IPS-15b (cell line): ENCODE data around the gene TAF12.
"Not testable (repeated sequence)": the region's sequence is repeated elsewhere in the genome, so short reads cannot be mapped to it uniquely, and the experiment has no call there.

Experiments
- H3K27me3 ChIP-seq: one replicate; pipeline ENCODE4 v1.6.1; 2013; ENCODE audit warnings: low read length; ENCODE audit not compliant: control insufficient read depth, insufficient read depth
- H3K36me3 ChIP-seq: one replicate; pipeline ENCODE4 v1.6.1; 2013; ENCODE audit warnings: low read length; ENCODE audit not compliant: control insufficient read depth, insufficient read depth
- H3K4me1 ChIP-seq: one replicate; pipeline ENCODE4 v1.6.1; 2013; ENCODE audit warnings: mild to moderate bottlenecking, low read length; ENCODE audit not compliant: control insufficient read depth, insufficient read depth
- H3K4me3 ChIP-seq: one replicate; pipeline ENCODE4 v1.5.1; 2013; ENCODE audit warnings: low read depth, low read length
- H3K9ac ChIP-seq: one replicate; pipeline ENCODE4 v1.6.1; 2013; ENCODE audit warnings: low read depth, mild to moderate bottlenecking, low read length
- H3K9me3 ChIP-seq: one replicate; pipeline ENCODE4 v1.6.1; 2013; ENCODE audit warnings: mild to moderate bottlenecking, low read length; ENCODE audit not compliant: control insufficient read depth, insufficient read depth

Gene TAF12

DNA sequence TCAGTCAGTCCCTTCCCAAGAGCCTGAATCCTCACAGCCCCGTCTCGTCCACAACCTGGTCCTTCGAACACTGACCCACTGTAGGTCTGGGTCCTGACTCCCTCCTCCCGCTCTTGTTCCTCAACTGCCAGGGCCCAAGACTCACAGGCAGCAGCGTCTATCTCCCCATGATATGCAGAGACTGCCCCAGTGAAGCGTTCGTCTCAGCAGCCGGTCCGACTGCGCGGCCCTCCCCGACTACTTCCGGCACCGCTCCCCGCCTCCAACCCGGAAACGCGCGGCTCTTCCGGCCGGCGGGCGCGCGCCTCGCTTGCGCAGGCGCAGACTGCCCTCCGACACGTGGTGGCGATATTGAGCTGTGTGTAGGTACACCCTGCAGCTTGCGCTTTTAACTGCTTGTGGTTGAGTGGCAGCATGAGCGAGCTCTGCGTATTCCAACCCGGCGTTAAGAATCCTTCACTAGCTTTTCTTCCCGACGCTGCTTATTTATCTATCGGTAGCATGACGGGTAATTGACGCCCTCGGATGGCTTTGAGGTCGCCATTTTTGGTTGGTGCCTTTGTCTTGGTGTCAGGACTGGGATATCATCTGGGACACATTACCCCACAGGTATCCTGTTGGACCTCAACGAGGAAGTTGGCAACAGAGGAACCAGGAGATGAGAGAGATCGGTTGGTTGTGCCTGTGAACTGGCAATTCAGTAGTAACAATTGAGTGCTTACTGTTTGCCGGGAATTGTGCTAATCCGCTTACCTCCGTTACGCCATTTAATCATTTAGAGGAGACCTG is at the start of gene TAF12:
TAF12 (minus strand) TSS at position 221 of the 789 bp plus-strand sequence. CDS start 20,986 bp downstream, outside the sequence.
- no peaks in the 10 kb centered on the region for H3K4me1 ChIP-seq
- peak within 1 kb of the TSS; percentile 98 for H3K4me3 ChIP-seq
- H3K27me3 ChIP-seq: no peaks in the 10 kb centered on the region
- no peaks in the 10 kb centered on the region for H3K36me3 ChIP-seq
- H3K9ac ChIP-seq: peak within 1 kb of the TSS; percentile 95
- no peaks in the 10 kb centered on the region for H3K9me3 ChIP-seq

DNA sequence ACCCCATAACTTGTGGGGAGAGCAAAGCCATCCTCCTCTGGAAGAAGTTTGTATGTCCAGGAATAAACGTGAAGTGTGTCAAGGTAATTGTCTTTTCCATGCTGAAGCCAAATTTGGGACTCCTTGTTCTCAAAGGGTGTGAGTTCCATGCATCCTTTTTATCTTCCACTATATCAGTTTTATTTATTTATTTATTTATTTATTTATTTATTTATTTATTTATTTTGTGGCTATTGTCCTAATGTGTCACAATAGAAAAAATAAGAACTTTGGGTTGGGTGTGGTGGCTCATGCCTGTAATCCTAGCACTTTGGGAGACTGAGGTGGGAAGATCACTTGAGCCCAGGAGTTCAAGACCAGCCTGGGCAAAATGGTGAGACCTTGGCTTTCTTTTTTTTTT is 48.8 kb upstream of the TAF12 start:
- not testable (repeated sequence) for H3K9ac ChIP-seq, H3K4me3 ChIP-seq, H3K4me1 ChIP-seq, H3K36me3 ChIP-seq, H3K27me3 ChIP-seq, H3K9me3 ChIP-seq

DNA sequence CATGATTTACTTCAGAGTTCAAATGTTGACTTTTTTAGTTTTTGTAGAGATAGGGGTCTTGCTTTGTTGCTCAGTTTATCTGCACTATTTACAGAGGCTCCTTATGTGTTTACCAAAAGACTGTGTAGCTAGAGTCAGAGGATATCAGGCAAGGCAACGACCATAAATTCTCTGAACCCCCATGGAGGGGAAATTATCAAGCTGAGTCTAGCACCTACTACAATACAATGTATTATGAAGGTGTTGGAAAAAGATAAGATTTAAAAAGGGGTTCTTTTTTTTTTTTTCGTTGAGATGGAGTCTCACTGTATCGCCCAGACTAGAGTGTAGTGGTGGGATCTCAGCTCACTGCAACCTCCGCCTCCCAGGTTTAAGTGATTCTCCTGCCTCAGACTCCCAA is 42.1 kb upstream of the TAF12 start:
- H3K36me3 ChIP-seq: peaks cover 2% of the 10 kb centered on the region
- no peaks in the 10 kb centered on the region for H3K27me3 ChIP-seq
- H3K9ac ChIP-seq: no peak overlapping the region
- H3K9me3 ChIP-seq: no peaks in the 10 kb centered on the region
- no peaks in the 10 kb centered on the region for H3K4me1 ChIP-seq
- H3K4me3 ChIP-seq: no peak overlapping the region

GRCh38 chr1:28682840-28683239 is 40.0 kb upstream of the TAF12 start:
- Histone ChIP-seq H3K9ac (no peak overlapping the region), H3K9me3 (no peaks in the 10 kb centered on the region), H3K4me1 (no peaks in the 10 kb centered on the region), H3K4me3 (no peak overlapping the region), H3K36me3 (peaks cover 2% of the 10 kb centered on the region), H3K27me3 (no peaks in the 10 kb centered on the region)

DNA sequence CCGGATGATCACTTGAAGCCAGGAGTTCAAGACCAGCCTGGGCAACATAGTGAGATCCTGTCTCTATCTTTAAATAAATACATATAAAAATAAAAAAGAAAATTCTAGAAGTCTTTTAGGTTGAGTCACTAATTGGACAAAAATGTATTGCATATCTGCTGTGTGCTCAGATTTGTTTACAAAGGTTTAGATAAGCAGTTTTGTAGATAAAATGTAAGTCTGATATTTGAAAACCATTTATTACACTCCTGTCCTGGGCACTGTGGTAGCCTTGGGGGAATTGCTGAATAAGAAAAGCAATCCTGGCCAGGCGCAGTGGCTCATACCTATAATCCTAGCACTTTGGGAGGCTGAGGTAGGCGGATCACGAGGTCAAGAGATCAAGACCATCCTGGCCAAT is 37.3 kb upstream of the TAF12 start:
- Histone ChIP-seq H3K4me3 (no peak overlapping the region), H3K4me1 (peaks cover 4% of the 10 kb centered on the region), H3K27me3 (no peaks in the 10 kb centered on the region), H3K9me3 (no peaks in the 10 kb centered on the region), H3K9ac (no peak overlapping the region), H3K36me3 (no peaks in the 10 kb centered on the region)

- Histone ChIP-seq H3K9me3 (no peaks in the 10 kb centered on the region), H3K9ac (no peak overlapping the region), H3K36me3 (no peaks in the 10 kb centered on the region), H3K27me3 (no peaks in the 10 kb centered on the region), H3K4me3 (no peak overlapping the region), H3K4me1 (peaks cover 4% of the 10 kb centered on the region)
Measured at GRCh38 chr1:28675924-28676257, 33.0 kb upstream of the TAF12 start.

DNA sequence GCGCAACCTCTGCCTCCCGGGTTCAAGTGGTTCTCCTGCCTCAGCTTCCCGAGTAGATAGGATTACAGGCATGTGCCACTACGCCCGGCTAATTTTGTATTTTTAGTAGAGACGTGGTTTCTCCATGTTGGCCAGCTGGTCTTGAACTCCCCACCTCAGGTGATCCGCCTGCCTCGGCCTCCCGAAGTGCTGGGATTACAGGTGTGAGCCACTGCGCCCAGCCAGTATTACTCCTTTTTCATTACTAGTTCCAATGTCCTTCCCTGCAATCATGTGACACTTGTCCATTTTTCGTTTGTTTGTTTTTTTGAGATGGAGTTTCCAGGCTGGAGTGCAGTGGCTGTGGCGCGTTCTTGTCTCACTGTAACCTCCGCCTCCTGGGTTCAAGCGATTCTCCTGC is 30.1 kb upstream of the TAF12 start:
- not testable (repeated sequence) for H3K36me3 ChIP-seq, H3K27me3 ChIP-seq, H3K4me3 ChIP-seq, H3K9me3 ChIP-seq, H3K9ac ChIP-seq
- H3K4me1 ChIP-seq: peaks cover 11% of the 10 kb centered on the region

DNA sequence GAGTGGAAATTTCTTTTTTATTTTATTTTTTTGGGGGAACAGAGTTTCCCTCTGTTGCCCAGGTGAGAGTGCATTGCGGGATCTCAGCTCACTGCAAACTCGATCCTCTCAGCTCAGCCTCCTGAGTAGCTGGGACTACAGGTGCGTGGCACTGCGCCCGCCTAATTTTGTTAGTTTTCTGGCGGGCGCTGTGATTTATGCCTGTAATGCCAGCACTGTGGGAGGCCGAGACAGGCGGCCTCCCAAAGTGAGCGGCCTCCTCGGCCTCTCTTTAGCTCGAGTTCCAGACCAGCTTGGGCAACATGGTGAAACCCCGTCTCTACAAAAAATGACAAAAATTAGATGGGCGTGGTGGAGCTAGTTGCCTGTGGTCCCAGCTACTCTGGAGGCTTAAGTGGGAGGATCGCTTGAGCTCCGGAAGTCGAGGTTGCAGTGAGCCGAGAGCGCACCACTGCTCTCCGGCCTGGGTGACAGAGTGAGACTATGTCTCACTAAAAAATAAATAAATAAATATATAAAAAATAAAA is 28.4 kb upstream of the TAF12 start:
- Histone ChIP-seq H3K27me3 (no peaks in the 10 kb centered on the region), H3K4me1 (peaks cover 12% of the 10 kb centered on the region), H3K9ac (no peak overlapping the region), H3K4me3 (no peak overlapping the region), H3K36me3 (no peaks in the 10 kb centered on the region), H3K9me3 (no peaks in the 10 kb centered on the region)

DNA sequence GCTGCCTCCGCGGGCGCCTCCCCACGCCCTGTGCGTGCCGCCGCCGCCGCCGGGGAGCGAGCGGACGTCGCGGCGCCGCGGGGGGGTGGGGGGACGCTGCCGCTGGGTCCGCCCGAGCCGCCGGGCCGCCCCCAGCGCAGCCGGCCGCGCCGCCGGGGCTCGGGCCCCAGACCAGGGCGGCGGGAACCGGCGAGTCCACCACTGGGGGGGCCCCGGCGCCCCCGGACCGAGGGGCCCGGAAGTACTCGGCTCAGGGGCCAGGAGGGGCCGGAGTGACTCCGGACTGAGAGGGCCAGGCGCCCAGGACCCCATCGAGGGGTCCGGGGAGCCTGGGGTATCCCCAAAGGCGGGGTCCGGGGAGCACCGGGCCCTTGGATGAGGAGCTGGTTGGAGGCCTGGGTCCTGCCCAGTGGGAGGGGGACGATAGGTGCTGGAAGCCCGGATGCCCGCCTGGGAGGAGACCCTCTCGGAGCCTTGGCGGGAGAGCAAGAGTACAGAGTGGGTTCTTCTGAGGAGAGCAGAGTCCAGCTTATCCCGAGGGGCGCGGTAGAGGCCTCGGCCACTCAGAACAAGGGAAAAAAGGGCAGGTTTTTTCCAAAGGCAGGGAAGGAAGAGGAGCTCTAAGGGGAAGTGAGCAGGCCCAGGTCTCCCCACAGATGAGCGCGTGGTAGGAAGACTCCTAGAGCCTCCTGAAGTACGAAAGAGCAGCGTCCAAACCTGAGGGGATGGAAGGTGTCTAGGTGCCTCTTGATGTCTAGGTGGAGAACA is 26.3 kb upstream of the TAF12 start:
- Histone ChIP-seq H3K36me3 (no peaks in the 10 kb centered on the region), H3K27me3 (no peaks in the 10 kb centered on the region), H3K9ac (peak overlapping the region; percentile 91), H3K4me3 (peak overlapping the region; percentile 83), H3K9me3 (no peaks in the 10 kb centered on the region), H3K4me1 (peaks cover 8% of the 10 kb centered on the region)

DNA sequence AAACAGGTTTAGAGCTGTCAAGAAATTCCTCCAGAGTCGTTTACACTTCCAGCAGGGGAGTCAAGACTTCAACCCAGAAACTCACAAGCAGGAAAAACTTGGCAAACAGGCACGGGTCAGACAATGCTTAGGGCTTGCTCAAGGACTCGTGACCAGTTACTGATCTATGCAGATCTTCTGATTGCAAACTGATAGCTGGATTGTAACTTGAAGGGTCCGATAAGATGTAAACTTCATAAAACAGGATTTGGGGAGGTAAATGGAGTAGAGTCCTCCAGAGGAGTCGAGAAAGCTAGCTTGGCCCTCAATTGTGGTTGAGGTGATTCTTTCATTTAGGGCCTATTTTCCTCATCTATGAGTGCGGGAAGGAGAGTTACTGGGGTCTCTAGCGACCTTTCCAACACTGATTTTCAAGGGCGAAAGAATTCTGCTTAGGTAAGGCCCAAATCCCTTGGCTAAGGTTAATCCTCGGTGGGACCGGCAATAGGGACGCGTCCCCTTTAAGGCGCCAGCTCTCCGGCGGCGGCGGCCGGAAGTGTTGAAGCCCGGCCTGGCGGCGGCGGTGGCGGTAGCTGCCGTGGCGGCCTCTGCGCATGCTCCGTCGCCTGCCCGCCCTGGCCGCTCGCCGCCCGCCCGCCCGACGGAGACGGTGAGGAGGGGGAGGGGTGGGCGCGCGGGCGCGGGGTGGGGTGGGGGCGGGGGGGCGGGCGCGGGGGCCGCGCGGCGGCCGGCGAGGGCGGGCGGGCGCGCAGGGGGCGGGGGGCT is 25.5 kb upstream of the TAF12 start, which contains the start of gene GMEB1:
GMEB1 (plus strand) TSS at position 594 of the 765 bp plus-strand sequence. CDS start 14,829 bp downstream, outside the sequence.
- H3K4me3 ChIP-seq: peak within 1 kb of the TSS; percentile 83
- H3K36me3 ChIP-seq: no peaks in the 10 kb centered on the region
- H3K9ac ChIP-seq: peak within 1 kb of the TSS; percentile 95
- no peaks in the 10 kb centered on the region for H3K9me3 ChIP-seq
- peaks cover 11% of the 10 kb centered on the region for H3K4me1 ChIP-seq
- no peaks in the 10 kb centered on the region for H3K27me3 ChIP-seq

- Histone ChIP-seq H3K9me3 (no peaks in the 10 kb centered on the region), H3K27me3 (no peaks in the 10 kb centered on the region), H3K9ac (no peak overlapping the region), H3K4me3 (no peak overlapping the region), H3K4me1 (peaks cover 11% of the 10 kb centered on the region), H3K36me3 (no peaks in the 10 kb centered on the region)
Measured at GRCh38 chr1:28666806-28667205, 23.9 kb upstream of the TAF12 start.
